Testis (tissue), 3 donors: ENCODE data around the gene OPRL1. TPM values are rescaled to one million over a fixed set of nuclear protein-coding genes. Genes with fewer than 3 reads are reported as not detected.

Source experiments
- DNase-seq: peaks from one replicate; pipeline ENCODE4 v3.0.0-alpha.2; 2019
- H3K27ac ChIP-seq, 2 donors: fragments of 200-600 bp; sonication (generic); one replicate each; pipeline ENCODE4 v1.5.1; 2019
- H3K27me3 ChIP-seq: fragments of 200-600 bp; sonication (generic); one replicate; pipeline ENCODE4 v1.5.1; 2019
- H3K36me3 ChIP-seq: fragments of 200-600 bp; sonication (generic); one replicate; pipeline ENCODE4 v1.5.1; 2017; ENCODE audit warnings: low read depth; ENCODE audit errors: missing control alignments
- H3K4me1 ChIP-seq: fragments of 200-600 bp; sonication (generic); one replicate; pipeline ENCODE4 v1.5.1; 2019
- H3K4me3 ChIP-seq, 2 donors: fragments of 200-600 bp; sonication (generic); one replicate each; pipeline ENCODE4 v1.5.1; 2017 to 2019
- H3K9me3 ChIP-seq: fragments of 200-600 bp; sonication (generic); one replicate; pipeline ENCODE4 v1.5.1; 2017
- CTCF ChIP-seq, 3 experiments: fragments of 450-650 bp in 2 of 3; fragments of 200-600 bp in 1 of 3; sonication (generic) in 1 of 3; IDR thresholded peaks; one replicate each; pipeline ENCODE4 v1.5.1; 2016 to 2019; ENCODE audit warnings: antibody characterized with exemption in 3 of 3, mild to moderate bottlenecking in 2 of 3, moderate library complexity in 1 of 3
- POLR2A ChIP-seq: fragments of 450-650 bp; IDR thresholded peaks from one replicate; pipeline ENCODE4 v1.6.1; 2017; ENCODE audit warnings: antibody characterized with exemption, mild to moderate bottlenecking, moderate library complexity
- WGBS, 2 donors: methylation state at CpG; one replicate each; pipeline ENCODE4 v1.1.5; 2018; 5-methylcytosine and 5-hydroxymethylcytosine counted together
- intact Hi-C: fragments of 100-400 bp; cut with DNase I; formaldehyde crosslinking; loops from one replicate; pipeline ENCODE4 v1.15.1; 2023; ENCODE audit warnings: low total_unique reads
- polyA plus RNA-seq: library from polyadenylated mRNA; stranded (reverse); fragments of 350-450 nt; fragmentation: Illumina TruSeq; extraction: RNeasy Lipid Tissue Mini Kit (QIAGEN cat#74804); gene quantifications from one replicate; pipeline ENCODE4 v1.2.3, GENCODE V29; 2014; ENCODE audit warnings: low read depth, low replicate concordance; ENCODE audit not compliant: insufficient read depth
- total RNA-seq, 2 donors: library from RNA; depleted of rRNA; stranded (reverse); fragments of >200 nt; gene quantifications; one replicate each; pipeline ENCODE4 v1.2.3, GENCODE V29; 2016

OPRL1 gene
- total and polyA plus RNA-seq, 3 donors from 2014 or later = 6.0 to 9.4 (median 7.7) TPM

- no peaks in the 10 kb centered on the region for H3K27me3 ChIP-seq
- no peak for DNase-seq
- peaks cover 5% of the 10 kb centered on the region for H3K4me1 ChIP-seq
- no peaks in the 10 kb centered on the region for H3K9me3 ChIP-seq
- no peak overlapping the region for H3K4me3 ChIP-seq
- WGBS, 2 donors = 81 to 83% methylated on average over 4 of the region's 4 CpGs
- intact Hi-C loops = no loop called here
- H3K36me3 ChIP-seq = no peaks in the 10 kb centered on the region
- H3K27ac ChIP-seq = no peak overlapping the region
- TF ChIP-seq POLR2A = no peak
- no peak for TF ChIP-seq CTCF (IDR thresholded peaks at IDR 0.05)
These were observed 20.6 kb downstream of the OPRL1 start for GRCh38 chr20:64100566-64100888.

GRCh38 chr20:64100946-64101688, 21.2 kb downstream of the OPRL1 start:
- intact Hi-C loops = no loop called here
- DNase-seq = no peak
- Histone ChIP-seq H3K36me3 (no peaks in the 10 kb centered on the region), H3K27ac (no peak overlapping the region), H3K27me3 (no peaks in the 10 kb centered on the region), H3K4me1 (peaks cover 5% of the 10 kb centered on the region), H3K9me3 (no peaks in the 10 kb centered on the region), H3K4me3 (no peak overlapping the region)
- WGBS, 2 donors = 90 to 91% methylated on average over 9 of the region's 9 CpGs
- TF ChIP-seq CTCF (IDR thresholded peaks at IDR 0.05) (no peak), POLR2A (no peak)

- whole genome bisulfite sequencing, 2 donors = 8 to 19% methylated on average over 11 to 44 of the region's 64 CpGs
- H3K27ac ChIP-seq = no peak overlapping the region
- H3K27me3 ChIP-seq = no peaks in the 10 kb centered on the region
- peak; percentile 31 to 67 (median 37) for TF ChIP-seq CTCF (IDR thresholded peaks at IDR 0.05)
- TF ChIP-seq POLR2A = no peak
- H3K36me3 ChIP-seq = no peaks in the 10 kb centered on the region
- H3K4me1 ChIP-seq = peaks cover 5% of the 10 kb centered on the region
- peak; percentile 64 for DNase-seq
- intact Hi-C loops = no loop called here
- H3K9me3 ChIP-seq = no peaks in the 10 kb centered on the region
- peak overlapping the region; percentile 32 to 48 for H3K4me3 ChIP-seq
These were observed 22.1 kb downstream of the OPRL1 start for GRCh38 chr20:64101731-64102621.

- peaks cover 5% of the 10 kb centered on the region for H3K4me1 ChIP-seq
- H3K4me3 ChIP-seq = peak overlapping the region; percentile 32 to 48
- no peaks in the 10 kb centered on the region for H3K27me3 ChIP-seq
- WGBS, 2 donors = 12 to 15% methylated on average over 26 to 28 of the region's 30 CpGs
- H3K36me3 ChIP-seq = no peaks in the 10 kb centered on the region
- H3K9me3 ChIP-seq = no peaks in the 10 kb centered on the region
- H3K27ac ChIP-seq = no peak overlapping the region
- TF ChIP-seq POLR2A (no peak), CTCF (IDR thresholded peaks at IDR 0.05) (no peak)
- peak; percentile 11 for DNase-seq
- intact Hi-C loops = no loop called here
These were observed 22.9 kb downstream of the OPRL1 start for GRCh38 chr20:64102647-64103354.
